HG03439 (cell line): ENCODE results near the gene CEP128.
A peak's percentile ranks its signal among the peaks of the same experiment; 100 is the strongest.

Experiments
- ATAC-seq: cut with Tn5 transposase; IDR thresholded peaks from one replicate; pipeline ENCODE4 v1.9.1; 2021; ENCODE audit warnings: mild to moderate bottlenecking, moderate library complexity; ENCODE audit not compliant: unreplicated experiment

The CEP128 gene

DNA sequence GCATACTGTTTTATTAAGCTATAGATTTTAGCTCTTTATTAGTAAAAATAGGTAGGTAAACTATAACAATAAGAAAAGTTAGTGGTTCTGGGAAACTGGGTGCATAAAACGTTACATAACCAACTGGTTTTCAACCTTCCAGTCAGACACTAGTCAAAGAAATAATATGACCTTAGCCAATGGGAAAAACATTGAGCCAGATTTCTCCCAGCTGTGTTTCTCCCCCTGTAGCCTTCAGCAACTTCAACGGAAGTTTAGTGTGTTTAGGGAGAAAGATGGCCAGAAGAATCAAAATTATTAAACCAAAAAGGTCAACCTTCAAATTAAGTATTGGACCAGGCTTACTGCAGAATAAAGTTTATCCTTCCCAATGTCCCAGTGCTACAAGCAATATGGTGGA lies 446.8 kb downstream of the CEP128 start:
- ATAC-seq, result no peak

DNA sequence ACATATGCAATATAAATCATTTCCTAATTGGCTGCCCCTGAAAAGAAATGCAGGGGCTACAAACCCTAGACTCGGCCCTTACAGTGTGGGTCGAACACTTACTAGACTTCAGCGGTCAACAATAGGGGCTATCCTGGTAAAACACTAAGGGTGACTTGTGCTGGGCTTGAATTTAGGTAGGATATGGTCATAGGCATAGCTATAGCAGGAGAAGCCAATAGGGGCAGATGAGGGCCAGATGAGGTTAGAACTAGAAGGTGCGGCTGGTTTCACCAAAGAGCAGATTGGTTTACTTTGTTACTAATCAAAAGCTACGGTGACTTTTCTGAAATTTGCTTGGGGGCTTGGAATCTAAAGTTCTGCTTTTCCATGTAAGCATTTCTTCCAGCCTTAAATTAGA lies 447.9 kb downstream of the CEP128 start:
- ATAC-seq, result no peak

DNA sequence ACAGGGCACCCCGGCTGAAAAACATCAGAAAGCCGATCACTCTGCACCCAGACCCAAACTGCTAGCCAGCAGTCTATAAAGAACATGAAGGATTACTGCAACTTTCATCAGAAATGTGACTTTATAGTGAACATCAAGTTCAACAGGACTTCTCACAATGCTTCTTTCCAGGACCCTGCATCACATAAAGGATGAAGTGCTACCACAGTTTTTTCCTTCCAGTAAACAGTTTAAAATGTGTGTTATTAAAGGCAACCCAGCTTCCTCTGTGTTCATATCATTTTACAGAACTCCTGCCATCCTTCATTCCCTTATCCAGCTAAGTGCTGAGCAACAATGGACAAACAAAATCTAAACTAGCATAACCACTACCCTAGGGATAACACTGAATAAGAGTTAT lies 449.9 kb downstream of the CEP128 start:
- ATAC-seq, result no peak

DNA sequence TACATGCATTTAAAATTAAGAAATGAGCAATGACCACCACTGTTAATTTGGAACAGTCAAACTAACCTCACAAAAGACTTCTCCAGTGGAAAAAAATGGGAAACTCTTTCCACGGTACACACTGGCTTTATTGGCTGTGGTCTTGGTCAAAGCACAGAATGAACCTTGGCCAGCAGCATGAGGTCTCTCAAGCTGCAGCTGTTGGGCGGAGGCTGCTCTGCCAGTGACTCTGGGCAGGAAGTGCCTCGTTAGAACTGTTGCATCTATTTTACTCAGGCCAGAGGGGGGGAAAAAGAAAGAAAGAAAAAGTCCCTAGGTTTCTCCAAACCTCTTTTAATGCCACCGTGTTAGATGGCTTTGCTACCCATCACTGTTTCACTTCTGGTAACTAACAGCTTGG lies 450.4 kb downstream of the CEP128 start:
- ATAC-seq, result peak; percentile 80

DNA sequence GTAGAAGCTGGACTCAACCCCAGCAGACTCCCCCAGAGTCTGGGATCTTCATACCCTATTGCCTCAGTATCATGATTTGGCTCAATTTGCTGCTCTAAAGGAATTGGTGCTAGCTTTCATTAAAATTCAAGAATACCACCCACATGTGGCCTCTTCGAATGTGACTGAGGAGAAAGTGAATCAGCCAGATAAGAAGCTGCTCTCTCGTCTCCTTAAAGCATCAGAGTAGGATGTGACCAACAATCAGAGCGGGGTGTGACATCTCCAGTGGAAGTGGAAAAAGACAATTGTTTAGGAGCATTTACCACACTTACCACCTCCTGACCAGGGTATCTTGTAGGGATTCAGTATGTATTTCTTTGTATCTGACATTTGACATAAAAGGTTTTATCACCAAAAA lies 452.0 kb downstream of the CEP128 start:
- no peak for ATAC-seq

DNA sequence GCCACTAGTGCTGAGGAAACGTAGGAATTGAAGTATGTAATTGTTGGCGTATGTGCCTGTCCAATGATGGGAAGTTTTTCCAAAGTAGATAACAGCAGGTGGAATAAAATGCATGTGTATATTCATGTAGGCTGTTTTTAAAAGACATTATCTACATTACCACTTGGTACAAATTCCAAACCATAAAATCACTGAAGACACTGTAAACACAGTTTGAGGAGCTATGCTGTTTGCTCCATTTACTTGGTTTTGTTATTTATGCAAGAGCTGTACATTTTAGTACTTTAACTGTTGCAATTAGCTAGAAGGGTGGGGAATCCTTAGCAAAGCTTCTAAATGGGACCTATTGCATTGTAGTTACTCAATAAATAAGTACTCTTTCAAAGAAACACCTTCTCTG lies 455.8 kb downstream of the CEP128 start:
- ATAC-seq, result no peak

DNA sequence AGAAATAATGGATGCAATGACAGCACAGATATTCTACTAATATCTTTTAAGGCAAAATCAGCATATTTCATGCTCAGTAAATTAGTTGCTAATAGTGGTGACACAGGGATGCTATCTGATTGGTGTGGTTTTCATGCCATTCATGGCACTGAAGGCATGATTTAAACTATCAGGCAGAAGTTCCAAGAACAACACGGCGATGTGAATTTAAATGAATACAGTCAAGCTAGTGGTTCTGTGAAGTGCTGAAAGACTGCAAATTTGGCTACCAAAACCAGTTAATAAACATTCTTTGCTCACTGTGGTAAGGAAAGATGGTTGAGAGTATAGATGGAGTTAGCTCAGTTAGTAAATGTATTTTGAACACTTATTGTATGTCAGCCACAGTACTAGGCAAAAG lies 458.2 kb downstream of the CEP128 start:
- no peak for ATAC-seq

DNA sequence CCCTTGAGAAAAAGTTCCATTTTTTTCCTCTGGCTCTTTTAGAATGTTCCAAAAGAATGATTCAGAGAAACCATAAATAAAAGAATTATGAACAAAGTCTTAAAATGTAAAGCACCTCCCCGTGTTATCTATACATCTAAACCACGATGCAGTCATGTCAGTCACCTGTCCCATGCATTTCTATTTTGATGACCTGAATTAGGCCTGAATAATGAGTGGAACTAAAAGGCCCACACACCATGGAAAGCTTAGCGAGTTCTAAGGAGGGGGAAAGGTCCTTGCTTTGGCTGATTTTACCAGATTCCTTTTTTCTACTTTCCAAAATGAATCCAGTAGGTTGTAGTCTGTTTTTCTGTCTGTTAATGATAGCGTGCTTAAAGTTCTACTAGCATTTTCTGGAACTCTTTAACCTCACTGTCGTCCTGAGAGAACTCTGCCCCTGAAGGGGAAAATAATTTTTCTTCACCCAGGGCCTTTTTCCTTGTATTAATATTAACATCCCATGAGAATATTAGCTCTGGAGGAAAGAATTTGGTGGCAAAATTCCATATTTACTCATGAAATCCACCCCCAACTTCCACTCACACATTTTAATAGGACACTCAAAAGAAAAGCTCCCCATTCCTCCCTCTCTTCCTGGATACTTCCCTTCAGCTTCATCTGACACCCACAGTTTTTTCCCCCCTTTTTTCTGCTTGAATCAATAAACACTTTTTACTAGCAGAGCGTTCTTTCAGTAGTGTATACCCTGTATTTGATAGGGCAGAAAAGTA lies 464.0 kb downstream of the CEP128 start:
- ATAC-seq, result no peak

DNA sequence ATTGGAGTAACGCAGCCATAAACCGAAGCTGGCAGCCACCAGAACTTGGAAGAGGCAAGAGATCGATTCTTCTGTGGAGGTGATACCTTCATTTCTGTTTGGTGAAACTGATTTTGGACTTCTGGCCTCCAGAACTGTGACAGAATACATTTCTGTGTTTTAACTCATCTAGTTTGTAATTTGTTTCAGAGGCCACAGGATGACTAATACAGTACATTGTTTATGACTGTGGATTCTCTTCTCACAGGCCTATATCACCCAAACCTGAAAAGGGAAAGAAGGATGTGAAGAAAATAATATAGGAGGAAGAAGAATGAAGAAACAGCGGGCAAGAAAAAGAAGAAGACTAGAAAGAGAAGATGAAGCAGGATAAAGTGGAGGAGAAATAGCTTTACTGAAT lies 466.5 kb downstream of the CEP128 start:
- no peak for ATAC-seq

DNA sequence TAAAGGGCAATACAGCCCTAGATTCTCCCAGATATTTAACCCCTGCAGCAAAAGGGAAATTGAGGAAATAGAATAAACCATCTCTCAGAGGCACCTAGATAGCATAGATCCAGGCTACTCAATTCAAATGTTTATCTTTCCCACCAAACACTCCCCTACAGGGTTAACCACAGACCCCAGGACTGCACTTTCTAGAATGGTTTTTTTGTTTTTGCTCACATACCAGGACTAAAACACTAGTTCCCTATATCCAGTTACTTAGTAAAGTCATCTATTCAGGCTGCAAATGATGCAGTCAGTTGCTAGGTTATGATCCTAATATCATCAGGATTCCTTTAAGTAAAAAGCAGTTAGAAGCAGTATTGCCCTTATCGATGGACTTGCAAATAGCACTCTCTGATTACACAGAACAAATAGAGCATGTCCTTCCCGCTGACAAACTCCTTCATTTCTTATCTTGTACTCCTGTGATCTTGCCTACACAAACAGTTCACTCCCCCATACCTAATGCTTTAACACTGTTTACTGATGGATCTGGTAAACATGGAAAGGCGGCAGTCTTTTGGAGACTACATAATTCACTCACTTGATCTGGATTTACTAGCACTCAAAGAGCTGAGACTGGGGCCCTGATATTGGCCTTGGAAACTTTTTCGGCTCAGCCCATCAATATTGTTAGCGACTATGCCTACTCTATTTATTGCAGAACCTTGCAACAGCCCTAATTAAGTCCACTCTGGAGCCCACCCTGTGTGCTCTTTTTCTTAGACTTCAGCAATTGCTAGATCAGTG lies 473.0 kb downstream of the CEP128 start:
- no peak for ATAC-seq

DNA sequence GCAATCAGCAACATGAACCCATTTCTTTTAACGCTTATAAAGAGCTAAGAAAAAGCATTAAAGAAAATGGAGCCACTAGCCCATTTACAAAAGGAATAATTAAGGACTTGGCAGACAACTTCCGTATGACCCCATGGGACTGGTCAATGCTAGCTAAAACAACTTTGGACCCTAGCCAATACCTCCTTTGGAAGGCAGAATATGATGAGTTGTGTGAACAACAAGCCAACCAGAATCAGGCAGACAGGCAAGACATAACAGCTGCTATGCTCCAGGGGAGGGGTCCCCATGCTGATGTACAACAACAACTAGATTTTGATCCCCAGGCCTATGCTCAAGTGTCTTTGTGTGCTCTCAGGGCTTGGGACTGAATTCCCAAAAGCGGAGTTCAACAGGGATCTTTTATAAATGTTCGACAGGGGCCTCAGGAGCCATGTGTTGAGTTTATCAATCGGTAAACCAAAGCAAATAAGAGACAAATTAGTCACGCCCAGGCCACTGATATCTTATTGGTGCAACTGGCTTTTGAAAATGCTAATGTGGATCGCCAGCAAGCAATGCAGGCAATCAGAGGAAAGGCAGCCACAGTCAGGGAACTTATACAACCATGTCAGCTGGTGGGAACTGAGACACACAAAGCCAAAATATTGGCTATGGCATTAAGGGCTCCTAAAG lies 475.9 kb downstream of the CEP128 start:
- ATAC-seq, result no peak

DNA sequence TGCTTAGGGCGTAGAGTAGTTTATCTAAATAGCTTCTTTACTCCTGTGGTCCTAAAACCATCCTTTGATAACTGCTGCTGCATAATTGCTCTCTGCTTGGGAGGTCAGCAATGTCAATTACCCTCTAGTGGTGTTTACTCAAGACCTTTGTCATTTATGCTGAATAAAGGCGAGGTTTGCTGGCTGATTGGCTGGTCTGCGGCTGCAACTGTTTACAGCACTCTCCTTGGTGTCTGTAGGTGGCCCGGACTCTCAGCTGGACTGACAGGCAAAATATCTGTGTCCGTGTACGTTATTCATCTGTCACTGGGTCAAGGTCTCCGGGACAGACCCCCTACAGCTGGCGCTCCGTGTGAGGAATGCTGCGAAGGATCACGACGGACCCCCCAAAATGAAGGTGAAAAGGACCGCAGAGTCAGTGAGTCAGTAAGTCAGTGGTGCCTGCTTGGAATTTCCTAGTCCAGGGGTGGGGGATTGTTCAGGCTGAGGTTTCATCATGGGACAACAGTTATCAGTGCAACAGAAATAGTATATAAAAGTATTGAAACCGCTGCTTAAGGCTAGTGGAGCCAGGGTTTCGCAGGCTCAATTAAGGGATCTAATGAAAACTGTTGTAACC lies 476.9 kb downstream of the CEP128 start:
- no peak for ATAC-seq

DNA sequence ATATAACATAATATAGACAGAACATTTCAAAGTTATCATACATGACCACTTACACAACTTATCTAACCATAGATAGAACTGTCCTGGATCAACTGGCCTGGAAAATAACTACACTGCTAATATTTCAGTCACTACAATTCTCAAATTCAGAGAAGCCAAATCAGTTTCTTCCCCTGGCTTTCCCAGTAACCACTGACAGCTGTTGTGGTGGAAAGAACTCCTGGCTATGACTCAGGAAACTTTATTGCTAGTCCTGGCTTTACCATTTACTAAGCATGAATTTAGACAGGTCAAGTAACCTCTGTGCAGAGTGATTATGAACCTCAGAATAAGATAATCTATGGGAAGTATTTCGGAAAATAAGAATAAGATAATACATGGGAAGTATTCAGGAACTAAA lies 485.3 kb downstream of the CEP128 start:
- no peak for ATAC-seq

DNA sequence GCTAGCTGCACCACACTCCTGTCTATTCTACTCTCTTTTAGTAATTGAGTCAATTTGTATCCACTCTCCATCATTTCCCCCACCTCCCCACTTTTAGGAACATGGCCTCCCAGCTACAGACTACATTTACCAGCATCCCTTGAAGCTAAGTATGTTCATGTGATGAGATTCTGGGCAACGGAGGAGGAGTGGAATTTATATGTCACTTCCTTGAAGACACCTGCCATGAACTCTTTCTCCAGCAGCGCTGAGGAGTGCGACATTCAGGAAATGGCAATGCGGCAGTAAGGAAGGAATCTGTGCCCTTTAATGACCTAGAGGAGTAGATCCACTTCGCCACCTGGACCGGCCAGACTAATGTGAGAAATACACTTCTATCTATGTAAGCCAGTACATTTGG lies 486.5 kb downstream of the CEP128 start:
- no peak for ATAC-seq

DNA sequence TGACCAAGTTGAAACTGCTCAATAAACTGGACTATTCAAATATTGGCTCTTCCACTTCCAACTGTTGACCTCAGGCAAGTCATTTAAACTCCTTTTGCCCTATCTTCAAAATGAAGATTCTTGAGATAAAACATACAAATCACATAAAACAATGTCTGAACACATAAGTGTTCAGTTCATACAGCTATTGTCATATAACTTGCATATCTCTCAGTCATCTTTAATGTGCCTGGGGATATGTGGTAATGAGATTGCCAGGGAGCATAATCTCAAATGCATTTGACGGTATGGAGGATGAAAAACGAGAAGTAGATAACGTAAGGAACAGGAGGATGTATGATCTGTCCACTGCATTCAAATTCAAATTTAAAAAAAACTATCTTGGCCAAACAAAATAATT lies 493.3 kb downstream of the CEP128 start:
- no peak for ATAC-seq

DNA sequence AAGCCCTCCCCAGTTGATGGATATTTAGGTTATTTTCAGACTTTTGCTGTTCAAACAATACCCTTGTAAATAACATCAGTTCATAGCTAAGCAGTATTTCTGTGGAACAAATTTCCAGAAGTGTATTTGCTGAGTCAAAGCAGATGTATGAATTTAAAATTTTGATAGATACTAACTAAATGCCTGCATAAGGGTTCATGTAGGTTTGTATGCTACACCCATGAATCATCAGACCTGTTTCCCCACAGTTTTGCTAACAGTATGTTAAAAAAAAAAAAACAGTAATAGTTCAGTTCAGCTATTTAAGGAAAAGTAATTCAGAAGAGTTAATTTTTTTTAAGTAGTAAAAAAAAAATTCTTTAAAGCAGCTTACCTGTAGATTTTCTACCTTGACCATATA lies 494.1 kb downstream of the CEP128 start:
- no peak for ATAC-seq
